IMR-90 (cell line): ENCODE measurements around the gene CAND2. TPM values are rescaled to one million over a fixed set of nuclear protein-coding genes. Genes with fewer than 3 reads are reported as not detected.

Source experiments
- ATAC-seq: fragments of 200-7000 bp; cut with Tn5 transposase; 2 replicates; pipeline ENCODE4 v1.9.1; 2020; ENCODE audit warnings: low read depth, mild to moderate bottlenecking, moderate library complexity
- BruUV-seq: library from RNA; stranded (reverse); fragments of 400-500 nt; replicated peaks from 2 replicates; lab custom pipeline; 2021; lab: Mats Ljungman, UMichigan
- CTCF ChIA-PET: fragments of 300-600 bp; formaldehyde crosslinking; extraction: SDS; loops from one replicate; lab custom pipeline; 2021; ENCODE audit warnings: antibody characterized with exemption; lab: Yijun Ruan, JAX
- POLR2A ChIA-PET: fragments of 300-600 bp; sonication (Branson Sonifier 250); formaldehyde crosslinking; loops from one replicate; lab custom pipeline; 2022; ENCODE audit warnings: antibody characterized with exemption; ENCODE audit not compliant: unreplicated experiment; lab: Charles Lee
- DNase-seq: peaks from one replicate; pipeline ENCODE4 v3.0.0; 2013
- H2AFZ ChIP-seq: replicated peaks from 2 replicates; pipeline ENCODE3; 2013; ENCODE audit warnings: low read length, mild to moderate bottlenecking; ENCODE audit not compliant: poor library complexity
- H2AK5ac ChIP-seq: 2 replicates; pipeline ENCODE4 v1.6.1; 2013; ENCODE audit warnings: low read depth, low read length, inconsistent platforms
- H2AK9ac ChIP-seq: replicated peaks from 2 replicates; pipeline ENCODE3; 2013; ENCODE audit warnings: mild to moderate bottlenecking, low read depth, low read length, moderate library complexity; ENCODE audit not compliant: poor library complexity
- H2BK120ac ChIP-seq: 2 replicates; pipeline ENCODE4 v1.6.1; 2013; ENCODE audit warnings: low read depth, low read length, inconsistent platforms
- H2BK15ac ChIP-seq: 3 replicates; pipeline ENCODE4 v1.6.1; 2013; ENCODE audit warnings: low read depth, low read length, inconsistent platforms
- H2BK20ac ChIP-seq: 2 replicates; pipeline ENCODE4 v1.6.1; 2013; ENCODE audit warnings: low read depth, mild to moderate bottlenecking, inconsistent platforms, low read length, moderate library complexity
- H2BK5ac ChIP-seq: 2 replicates; pipeline ENCODE4 v1.6.1; 2013; ENCODE audit warnings: mild to moderate bottlenecking, low read depth, low read length, inconsistent platforms; ENCODE audit not compliant: poor library complexity, severe bottlenecking
- H3K14ac ChIP-seq: replicated peaks from 2 replicates; pipeline ENCODE4 v1.6.1; 2013; ENCODE audit warnings: low read depth, low read length, inconsistent platforms
- H3K18ac ChIP-seq: 2 replicates; pipeline ENCODE4 v1.6.1; 2013; ENCODE audit warnings: low read depth, low read length, control low read depth
- H3K23ac ChIP-seq: 2 replicates; pipeline ENCODE4 v1.6.1; 2013; ENCODE audit warnings: low read depth, low read length, inconsistent platforms
- H3K27ac ChIP-seq: 2 replicates; pipeline ENCODE4 v1.5.1; 2013; ENCODE audit warnings: mild to moderate bottlenecking, control low read depth, low read length; ENCODE audit not compliant: insufficient read depth
- H3K27me3 ChIP-seq: 2 replicates; pipeline ENCODE4 v1.6.1; 2013; ENCODE audit warnings: low read length; ENCODE audit not compliant: control insufficient read depth, insufficient read depth
- H3K36me3 ChIP-seq: 2 replicates; pipeline ENCODE4 v1.6.1; 2013; ENCODE audit warnings: low read length, mixed read lengths; ENCODE audit not compliant: control insufficient read depth, insufficient read depth
- H3K4ac ChIP-seq: 2 replicates; pipeline ENCODE4 v1.6.1; 2013; ENCODE audit warnings: low read depth, low read length, inconsistent platforms
- H3K4me1 ChIP-seq: 2 replicates; pipeline ENCODE4 v1.6.1; 2013; ENCODE audit warnings: low read length, mixed read lengths; ENCODE audit not compliant: control insufficient read depth, insufficient read depth
- H3K4me2 ChIP-seq: 2 replicates; pipeline ENCODE4 v1.6.1; 2013; ENCODE audit warnings: low read depth, mild to moderate bottlenecking, control low read depth, low read length, moderate library complexity
- H3K4me3 ChIP-seq: 2 replicates; pipeline ENCODE4 v1.5.1; 2013; ENCODE audit warnings: low read depth, mild to moderate bottlenecking, control low read depth, low read length, moderate library complexity; ENCODE audit not compliant: insufficient read depth
- H3K56ac ChIP-seq: 2 replicates; pipeline ENCODE4 v1.6.1; 2013; ENCODE audit warnings: low read length, inconsistent platforms; ENCODE audit not compliant: insufficient read depth; ENCODE audit errors: extremely low read depth
- H3K79me1 ChIP-seq, 2 experiments: 2 replicates each; pipeline ENCODE4 v1.6.1; 2013; ENCODE audit warnings: low read length in 2 of 2, inconsistent platforms in 1 of 2, low read depth in 1 of 2
- H3K9ac ChIP-seq: 2 replicates; pipeline ENCODE4 v1.6.1; 2013; ENCODE audit warnings: low read depth, low read length, control low read depth
- H3K9me1 ChIP-seq: 2 replicates; pipeline ENCODE4 v1.6.1; 2013; ENCODE audit warnings: low read length, inconsistent platforms; ENCODE audit not compliant: insufficient read depth
- H3K9me3 ChIP-seq: 2 replicates; pipeline ENCODE4 v1.6.1; 2013; ENCODE audit warnings: low read length; ENCODE audit not compliant: control insufficient read depth, insufficient read depth
- H4K20me1 ChIP-seq: 2 replicates; pipeline ENCODE4 v1.6.1; 2013; ENCODE audit warnings: low read length, inconsistent platforms; ENCODE audit not compliant: insufficient read depth
- H4K5ac ChIP-seq: 2 replicates; pipeline ENCODE4 v1.6.1; 2013; ENCODE audit warnings: mild to moderate bottlenecking, low read depth, low read length, control low read depth
- H4K8ac ChIP-seq, 2 experiments: 2 replicates each; pipeline ENCODE4 v1.6.1; 2013; ENCODE audit warnings: low read depth in 2 of 2, low read length in 2 of 2, control low read depth in 1 of 2, inconsistent platforms in 1 of 2
- H4K91ac ChIP-seq: 2 replicates; pipeline ENCODE4 v1.6.1; 2013; ENCODE audit warnings: low read depth, low read length, inconsistent platforms; ENCODE audit not compliant: insufficient read depth
- BHLHE40 ChIP-seq: fragments of 150-350 bp; IDR thresholded peaks from 2 replicates; pipeline ENCODE4 v1.6.1; 2016; ENCODE audit warnings: mild to moderate bottlenecking, low read depth, low read length
- NFE2L2 ChIP-seq: fragments of 150-350 bp; IDR thresholded peaks from 2 replicates; pipeline ENCODE4 v1.6.1; 2016; ENCODE audit warnings: low read depth, mild to moderate bottlenecking, low read length
- POLR2A ChIP-seq: IDR thresholded peaks from 2 replicates; pipeline ENCODE4 v1.6.1; 2012; ENCODE audit warnings: mild to moderate bottlenecking, low read depth, low read length
- RCOR1 ChIP-seq: IDR thresholded peaks from 2 replicates; pipeline ENCODE4 v1.6.1; 2012; ENCODE audit warnings: mild to moderate bottlenecking, low read length, improper control_type of control experiment; ENCODE audit not compliant: insufficient replicate concordance
- WGBS, 2 experiments: methylation state at CpG; one replicate each; pipeline versions ENCODE4 v1.1.5 to v1.1.7; 2013; ENCODE audit warnings: missing lambda C conversion rate in 2 of 2; ENCODE audit not compliant: insufficient read length in 1 of 2; ENCODE audit errors: extremely low coverage in 2 of 2; 5-methylcytosine and 5-hydroxymethylcytosine counted together
- dilution Hi-C: fragments of 300-500 bp; cut with HindIII; formaldehyde crosslinking; loops from one replicate; pipeline ENCODE4 v1.14.3; 2018; ENCODE audit warnings: low sequenced_read_pairs; ENCODE audit not compliant: unreplicated experiment
- in situ Hi-C: fragments of 300-500 bp; cut with MboI; formaldehyde crosslinking; loops from 3 replicates; pipeline ENCODE4 v1.14.3; 2019; ENCODE audit warnings: low sequenced_read_pairs, inconsistent platforms, mixed read lengths
- intact Hi-C: fragments of 100-400 bp; cut with micrococcal nuclease; formaldehyde crosslinking; loops from 2 replicates; pipeline ENCODE4 v1.10.0; 2022
- polyA plus RNA-seq, 3 experiments: library from polyadenylated mRNA; depleted of rRNA; stranded (reverse); fragments of >200 nt; gene quantifications; 2 replicates each; pipeline ENCODE4 v1.2.3, GENCODE V29; 2012; ENCODE audit warnings: low replicate concordance in 1 of 3
- total RNA-seq: library from RNA; depleted of rRNA; stranded (reverse); fragments of >200 nt; gene quantifications from 2 replicates; pipeline ENCODE4 v1.2.3, GENCODE V29; 2012
- TF ChIP-seq, protein P1 (sequence below): conservative IDR thresholded peaks from 2 replicates; pipeline ENCODE4 v1.5.1; 2012; ENCODE audit warnings: mild to moderate bottlenecking, low read depth, low read length, improper control_type of control experiment

The CAND2 gene
- total and polyA plus RNA-seq, 2 of the 4 experiments (the other 2 are of a cell fraction) = 2.9 to 4.9 TPM

GRCh38 chr3:12829886-12830784, 33.7 kb downstream of the CAND2 start:
- no peak overlapping the region for H3K14ac ChIP-seq
- H2BK20ac ChIP-seq = no peak overlapping the region
- no peak overlapping the region for H4K91ac ChIP-seq
- H3K27ac ChIP-seq = no peak overlapping the region
- ATAC-seq (peak; percentile 36), DNase-seq (no peak)
- dilution Hi-C loops (no loop called here), intact Hi-C loops (no loop called here), in situ Hi-C loops (no loop called here)
- no peak overlapping the region for H2BK5ac ChIP-seq
- BruUV-seq = no TSS peak
- H3K56ac ChIP-seq = no peak overlapping the region
- peaks cover 3% of the 10 kb centered on the region; the same call in 1 of the 2 replicates for H3K9me1 ChIP-seq
- no peak overlapping the region for H2BK15ac ChIP-seq
- peaks cover 2 to 3% of the 10 kb centered on the region in 2 experiments; a peak in 2 of 4 replicates for H3K79me1 ChIP-seq
- POLR2A ChIA-PET = no interaction called here
- no peak overlapping the region for H2AK5ac ChIP-seq
- H3K23ac ChIP-seq = no peak overlapping the region
- no peak overlapping the region for H3K9ac ChIP-seq
- H2BK120ac ChIP-seq = no peak overlapping the region
- no peak overlapping the region for H3K4ac ChIP-seq
- H4K20me1 ChIP-seq = peaks cover 23% of the 10 kb centered on the region
- CTCF ChIA-PET = interaction anchor here (0.6 to 2.3 kb wide), 2 partner anchors 8 to 11 kb away, joined by 3 to 8 read pairs; partner anchors contain the start of gene RPL32
- H3K36me3 ChIP-seq = peaks cover 49% of the 10 kb centered on the region
- no peak overlapping the region for H3K18ac ChIP-seq
- H3K4me1 ChIP-seq = no peaks in the 10 kb centered on the region
- TF ChIP-seq RCOR1 (no peak), BHLHE40 (no peak), NFE2L2 (no peak), POLR2A (no peak)
- TF ChIP-seq, protein P1, sequence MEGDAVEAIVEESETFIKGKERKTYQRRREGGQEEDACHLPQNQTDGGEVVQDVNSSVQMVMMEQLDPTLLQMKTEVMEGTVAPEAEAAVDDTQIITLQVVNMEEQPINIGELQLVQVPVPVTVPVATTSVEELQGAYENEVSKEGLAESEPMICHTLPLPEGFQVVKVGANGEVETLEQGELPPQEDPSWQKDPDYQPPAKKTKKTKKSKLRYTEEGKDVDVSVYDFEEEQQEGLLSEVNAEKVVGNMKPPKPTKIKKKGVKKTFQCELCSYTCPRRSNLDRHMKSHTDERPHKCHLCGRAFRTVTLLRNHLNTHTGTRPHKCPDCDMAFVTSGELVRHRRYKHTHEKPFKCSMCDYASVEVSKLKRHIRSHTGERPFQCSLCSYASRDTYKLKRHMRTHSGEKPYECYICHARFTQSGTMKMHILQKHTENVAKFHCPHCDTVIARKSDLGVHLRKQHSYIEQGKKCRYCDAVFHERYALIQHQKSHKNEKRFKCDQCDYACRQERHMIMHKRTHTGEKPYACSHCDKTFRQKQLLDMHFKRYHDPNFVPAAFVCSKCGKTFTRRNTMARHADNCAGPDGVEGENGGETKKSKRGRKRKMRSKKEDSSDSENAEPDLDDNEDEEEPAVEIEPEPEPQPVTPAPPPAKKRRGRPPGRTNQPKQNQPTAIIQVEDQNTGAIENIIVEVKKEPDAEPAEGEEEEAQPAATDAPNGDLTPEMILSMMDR = 0 out of 2 replicates have a peak, but pooled peaks have one; percentile 8
- no peak overlapping the region for H4K8ac ChIP-seq
- no peak overlapping the region for H4K5ac ChIP-seq
- peak overlapping the region; percentile 22 for H2AK9ac ChIP-seq
- no peak overlapping the region for H2AFZ ChIP-seq
- H3K4me3 ChIP-seq = no peak overlapping the region
- H3K27me3 ChIP-seq = no peaks in the 10 kb centered on the region
- 88% methylated on average over 9 of the region's 17 CpGs; no CpG with 5 or more reads in 1 of the 2 experiments for WGBS, 2 experiments
- H3K4me2 ChIP-seq = no peak overlapping the region
- no peaks in the 10 kb centered on the region for H3K9me3 ChIP-seq
